H1 (cell line): ENCODE measurements around the gene DCDC2C. TPM values are rescaled to one million over a fixed set of nuclear protein-coding genes. Genes with fewer than 3 reads are reported as not detected.

Experiments used
- CTCF ChIA-PET: fragments of 300-600 bp; sonication (Branson Sonifier 250); formaldehyde crosslinking; loops from one replicate; lab custom pipeline; 2021; ENCODE audit not compliant: partially characterized antibody; lab: Charles Lee
- POLR2A ChIA-PET: fragments of 300-600 bp; sonication (Branson Sonifier 250); formaldehyde crosslinking; loops from one replicate; lab custom pipeline; 2021; ENCODE audit warnings: inconsistent platforms; ENCODE audit not compliant: partially characterized antibody; lab: Charles Lee
- DNase-seq, 2 experiments: peaks; one replicate each; pipeline versions ENCODE4 v3.0.0 to v3.0.0-alpha.2; 2010 to 2022; ENCODE audit warnings: low spot score in 2 of 2, low read depth in 1 of 2, mixed read lengths in 1 of 2
- FAIRE-seq: peaks from 2 replicates; lab custom pipeline; 2011; peaks lifted over from hg19 to GRCh38; lab: Jason Lieb, UNC
- H2AFZ ChIP-seq: 2 replicates; pipeline ENCODE4 v1.8.1; 2012; ENCODE audit warnings: low read length, inconsistent platforms
- H2AK5ac ChIP-seq: 2 replicates; pipeline ENCODE4 v1.6.1; 2013; ENCODE audit warnings: low read depth, low read length
- H2BK120ac ChIP-seq: replicated peaks from 2 replicates; pipeline ENCODE3; 2013; ENCODE audit warnings: low read depth, low read length, inconsistent platforms
- H2BK12ac ChIP-seq: 2 replicates; pipeline ENCODE4 v1.6.1; 2013; ENCODE audit warnings: low read depth, low read length
- H2BK15ac ChIP-seq: 2 replicates; pipeline ENCODE4 v1.6.1; 2013; ENCODE audit warnings: low read length
- H2BK20ac ChIP-seq: 2 replicates; pipeline ENCODE4 v1.6.1; 2013; ENCODE audit warnings: low read length
- H2BK5ac ChIP-seq: 2 replicates; pipeline ENCODE4 v1.6.1; 2013; ENCODE audit warnings: low read depth, low read length
- H3K14ac ChIP-seq: 2 replicates; pipeline ENCODE4 v1.6.1; 2013; ENCODE audit warnings: inconsistent platforms; ENCODE audit not compliant: insufficient read length
- H3K18ac ChIP-seq: 2 replicates; pipeline ENCODE4 v1.6.1; 2013; ENCODE audit warnings: low read length; ENCODE audit errors: extremely low read depth
- H3K23ac ChIP-seq: 2 replicates; pipeline ENCODE4 v1.6.1; 2013; ENCODE audit warnings: inconsistent platforms; ENCODE audit not compliant: insufficient read length
- H3K23me2 ChIP-seq: 2 replicates; pipeline ENCODE4 v1.6.1; 2013; ENCODE audit warnings: low read depth, low read length
- H3K27ac ChIP-seq: 2 replicates; pipeline ENCODE4 v1.6.1; 2011; ENCODE audit warnings: low read depth, low read length, inconsistent platforms
- H3K27me3 ChIP-seq, 4 experiments: replicated peaks in 1 of 4; 1 replicate in 1 of 4; 2 replicates in 3 of 4; pipeline versions ENCODE4 v1.6.1 to v1.8.1; 2011 to 2013; ENCODE audit warnings: low read length in 3 of 4, mild to moderate bottlenecking in 3 of 4, inconsistent platforms in 2 of 4, mixed read lengths in 2 of 4, moderate library complexity in 1 of 4; ENCODE audit not compliant: control insufficient read depth in 3 of 4, insufficient read depth in 3 of 4; ENCODE audit errors: extremely low read depth in 1 of 4
- H3K36me3 ChIP-seq, 4 experiments: 2 replicates each; pipeline versions ENCODE4 v1.6.1 to v1.8.1; 2011 to 2013; ENCODE audit warnings: mild to moderate bottlenecking in 4 of 4, low read length in 3 of 4, moderate library complexity in 2 of 4, control low read depth in 1 of 4, inconsistent platforms in 1 of 4; ENCODE audit not compliant: insufficient read depth in 4 of 4, control insufficient read depth in 2 of 4
- H3K4ac ChIP-seq: replicated peaks from 2 replicates; pipeline ENCODE3; 2013; ENCODE audit warnings: low read length, low read depth, mixed read lengths, inconsistent platforms; ENCODE audit not compliant: insufficient read length
- H3K4me1 ChIP-seq, 4 experiments: replicated peaks in 1 of 4; 1 replicate in 1 of 4; 2 replicates in 3 of 4; pipeline versions ENCODE4 v1.6.1 to v1.8.1; 2011 to 2013; ENCODE audit warnings: low read length in 3 of 4, inconsistent platforms in 2 of 4, mixed read lengths in 1 of 4; ENCODE audit not compliant: insufficient read depth in 4 of 4, control insufficient read depth in 3 of 4
- H3K4me2 ChIP-seq, 2 experiments: 2 replicates each; pipeline versions ENCODE4 v1.6.1 to v1.8.1; 2011 to 2013; ENCODE audit warnings: low read depth in 2 of 2, low read length in 2 of 2, control low read depth in 1 of 2, inconsistent platforms in 1 of 2, mild to moderate bottlenecking in 1 of 2; ENCODE audit not compliant: insufficient read depth in 1 of 2
- H3K4me3 ChIP-seq, 4 experiments: fragments of 200-600, 300-600 bp in 1 of 4; sonication (generic), shearing (Covaris generic), sonication (Bioruptor Twin) in 1 of 4; 2 replicates each; pipeline versions ENCODE4 v1.5.1 to v1.8.1; 2011 to 2016; ENCODE audit warnings: low read length in 4 of 4, low read depth in 3 of 4, control low read depth in 2 of 4, inconsistent platforms in 2 of 4, mild to moderate bottlenecking in 2 of 4, mixed read lengths in 1 of 4, moderate library complexity in 1 of 4; ENCODE audit not compliant: insufficient read depth in 2 of 4; ENCODE audit errors: extremely low read depth in 1 of 4
- H3K56ac ChIP-seq: replicated peaks from 2 replicates; pipeline ENCODE3; 2013; ENCODE audit warnings: low read depth, mild to moderate bottlenecking, mixed read lengths, low read length, inconsistent platforms; ENCODE audit not compliant: insufficient read length
- H3K79me1 ChIP-seq: 2 replicates; pipeline ENCODE4 v1.6.1; 2013; ENCODE audit warnings: low read depth, low read length, control low read depth
- H3K79me2 ChIP-seq, 2 experiments: 2 replicates each; pipeline versions ENCODE4 v1.6.1 to v1.8.1; 2012 to 2013; ENCODE audit warnings: low read length in 2 of 2, mild to moderate bottlenecking in 2 of 2, inconsistent platforms in 1 of 2; ENCODE audit not compliant: insufficient read depth in 2 of 2, control insufficient read depth in 1 of 2
- H3K9ac ChIP-seq, 4 experiments: replicated peaks in 1 of 4; 1 replicate in 1 of 4; 2 replicates in 3 of 4; pipeline versions ENCODE4 v1.6.1 to v1.8.1; 2011 to 2013; ENCODE audit warnings: low read depth in 3 of 4, low read length in 3 of 4, control low read depth in 2 of 4, mild to moderate bottlenecking in 2 of 4, moderate library complexity in 2 of 4, inconsistent platforms in 1 of 4; ENCODE audit errors: extremely low read depth in 1 of 4
- H3K9me3 ChIP-seq, 2 experiments: 2 replicates each; pipeline versions ENCODE4 v1.6.1 to v1.8.1; 2012 to 2013; ENCODE audit warnings: mild to moderate bottlenecking in 2 of 2, moderate library complexity in 2 of 2, control low read depth in 1 of 2, inconsistent platforms in 1 of 2, low read depth in 1 of 2, low read length in 1 of 2, mixed read lengths in 1 of 2; ENCODE audit not compliant: insufficient read depth in 2 of 2
- H4K20me1 ChIP-seq, 2 experiments: replicated peaks in 1 of 2; 2 replicates each; pipeline versions ENCODE3 to v1.8.1; 2011 to 2013; ENCODE audit warnings: inconsistent platforms in 2 of 2, low read length in 2 of 2, mild to moderate bottlenecking in 1 of 2; ENCODE audit not compliant: insufficient read depth in 2 of 2, control insufficient read depth in 1 of 2
- H4K5ac ChIP-seq: 2 replicates; pipeline ENCODE4 v1.6.1; 2013; ENCODE audit warnings: low read length, low read depth, mixed read lengths, inconsistent platforms; ENCODE audit not compliant: insufficient read length
- H4K8ac ChIP-seq: 2 replicates; pipeline ENCODE4 v1.8.0; 2013; ENCODE audit warnings: mild to moderate bottlenecking, moderate library complexity, low read length, inconsistent platforms; ENCODE audit not compliant: insufficient read depth; ENCODE audit errors: extremely low read depth
- H4K91ac ChIP-seq: replicated peaks from 2 replicates; pipeline ENCODE3; 2013; ENCODE audit warnings: low read length, mixed read lengths, inconsistent platforms; ENCODE audit not compliant: insufficient read length
- ASH2L ChIP-seq: fragments of 200-600, 300-600 bp; sonication (generic); IDR thresholded peaks from one replicate; pipeline ENCODE4 v1.7.1; 2017; ENCODE audit warnings: low read length
- KDM1A ChIP-seq: fragments of 200-600, 300-600 bp; sonication (generic); IDR thresholded peaks from 2 replicates; pipeline ENCODE4 v1.7.1; 2016; ENCODE audit warnings: mild to moderate bottlenecking, low read length, borderline replicate concordance
- SP2 ChIP-seq: IDR thresholded peaks from 2 replicates; pipeline ENCODE4 v1.6.1; 2012; ENCODE audit warnings: mild to moderate bottlenecking, low read length, inconsistent platforms
- WGBS, 2 experiments: shearing (Covaris generic) in 1 of 2; methylation state at CpG; one replicate each; pipeline versions ENCODE4 v1.1.6 to v1.1.7; 2013 to 2015; ENCODE audit warnings: low lambda C conversion rate in 2 of 2, mixed read lengths in 2 of 2, inconsistent platforms in 1 of 2, low coverage in 1 of 2, missing lambda C conversion rate in 1 of 2; ENCODE audit not compliant: insufficient replicate concordance in 2 of 2, insufficient coverage in 1 of 2, insufficient read length in 1 of 2; ENCODE audit errors: extremely low coverage in 1 of 2, missing lambda C conversion rate in 1 of 2; 5-methylcytosine and 5-hydroxymethylcytosine counted together
- long read RNA-seq, 2 experiments: library from RNA in 1 of 2; library from capped mRNA in 1 of 2; stranded (forward); transcript quantifications; one replicate each; pipeline ENCODE4 v2.0.0, GENCODE V29; 2021; ENCODE audit warnings: inconsistent platforms in 1 of 2
- polyA minus RNA-seq, 3 experiments: library from RNA; depleted of rRNA, polyadenylated mRNA; stranded (reverse); fragments of >200 nt; gene quantifications; 1 replicate in 2 of 3; 2 replicates in 1 of 3; pipeline ENCODE4 v1.2.3, GENCODE V29; 2011
- polyA plus RNA-seq, 7 experiments: library from polyadenylated mRNA; depleted of rRNA in 3 of 7; stranded (reverse) in 5 of 7; unstranded in 2 of 7; fragments of >200 nt in 5 of 7; fragments of 200-250 nt in 2 of 7; gene quantifications; 1 replicate in 5 of 7; 2 replicates in 1 of 7; 4 replicates in 1 of 7; pipeline versions ENCODE4 v1.2.1 to v1.2.3, GENCODE V29; 2011 to 2013; ENCODE audit warnings: missing spikeins in 2 of 7, mixed read lengths in 2 of 7
- total RNA-seq: library from RNA; stranded (reverse); fragmentation: NEBNext Ultra II Directional; extraction: Animal tissue kit (Norgen Biotek cat#: 25700); gene quantifications from 2 replicates; pipeline ENCODE4 v1.2.1, GENCODE V29; 2021
- TF ChIP-seq, protein P1 (sequence below): IDR thresholded peaks from 2 replicates; pipeline ENCODE4 v1.6.1; 2012; ENCODE audit warnings: inconsistent platforms

Gene DCDC2C, protein sequence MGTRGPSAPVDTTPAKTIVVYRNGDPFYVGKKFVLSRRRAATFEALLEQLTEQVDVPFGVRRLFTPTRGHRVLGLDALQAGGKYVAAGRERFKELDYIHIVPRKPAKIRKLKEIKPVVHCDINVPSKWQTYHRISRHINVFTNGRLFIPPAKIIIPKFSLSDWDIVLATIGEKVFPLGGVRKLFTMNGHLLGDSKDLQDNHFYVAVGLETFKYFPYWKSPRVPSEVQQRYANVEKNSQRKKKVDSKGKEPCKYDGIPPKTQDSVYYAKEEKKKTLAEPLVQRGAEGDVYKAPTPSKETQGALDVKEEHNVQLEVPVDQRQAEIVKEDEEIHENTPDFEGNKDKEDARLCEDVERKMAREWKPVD
- not detected in 2 replicates for total RNA-seq
- 0.50 and 0.91 TPM in 2 replicates for polyA plus RNA-seq (2011; rRNA removed)
- 0.52 TPM for polyA plus RNA-seq (2011; cell fraction: cytosol; rRNA removed)
- polyA plus RNA-seq (2011; cell fraction: nucleus; rRNA removed), result 2.6 TPM
- 0.40 to 0.93 TPM (median 0.68 TPM) in 4 replicates for polyA plus RNA-seq (2012, experiment 1 of 2)
- not detected for polyA plus RNA-seq (2012, experiment 2 of 2)
- 0.04 TPM for polyA plus RNA-seq (2013, experiment 1 of 2)
- 0.09 TPM for polyA plus RNA-seq (2013, experiment 2 of 2)
- polyA minus RNA-seq (2011; rRNA and poly(A)+ RNA removed), result not detected in 2 replicates
- polyA minus RNA-seq (2011; cell fraction: cytosol; rRNA and poly(A)+ RNA removed), result not detected
- polyA minus RNA-seq (2011; cell fraction: nucleus; rRNA and poly(A)+ RNA removed), result 3.4 TPM
- long read RNA-seq, experiment 1, result 0 reads
- long read RNA-seq, experiment 2, result 0 reads

DNA sequence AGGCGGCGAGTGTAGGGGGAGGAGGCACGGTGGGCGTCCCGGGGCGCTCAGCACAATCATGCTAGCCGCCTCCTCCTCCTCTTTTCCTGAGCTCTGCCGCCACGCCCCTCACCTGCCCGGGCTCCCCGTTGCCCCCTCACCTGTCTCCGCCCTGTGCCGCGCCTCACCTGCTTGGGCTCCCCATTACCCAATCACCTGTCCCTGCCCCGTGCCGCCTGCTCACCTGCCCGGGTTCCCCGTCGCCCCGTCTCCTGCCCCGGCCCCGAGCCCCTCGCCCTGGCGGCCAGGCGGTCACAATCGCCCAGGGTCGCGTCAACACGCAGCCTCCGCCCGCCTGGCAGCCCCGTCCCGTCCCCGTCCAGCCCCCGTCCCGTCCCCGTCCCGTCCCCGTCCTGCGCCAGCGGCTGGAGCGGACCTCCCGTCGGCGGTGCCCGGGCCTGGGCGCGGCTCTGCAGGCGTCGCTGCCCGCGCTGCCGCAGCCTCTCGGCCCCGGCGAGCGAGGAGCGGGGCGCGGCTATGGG lies at the start of gene DCDC2C:
DCDC2C (plus strand) TSS at position 340 of the 521 bp plus-strand sequence; CDS start at position 517, 177 bp downstream.
- Histone ChIP-seq H3K79me2 (no peaks in the 10 kb centered on the region), H4K8ac (peak within 1 kb of the TSS; percentile 74), H2BK15ac (no peak within 1 kb of the TSS), H2BK20ac (no peak within 1 kb of the TSS), H2AK5ac (no peak within 1 kb of the TSS), H3K4me3 (peak within 1 kb of the TSS; percentile 18 to 62 (median 34); a peak in 7 of 8 replicates), H4K91ac (no peak within 1 kb of the TSS), H2BK5ac (no peak within 1 kb of the TSS), H3K23me2 (peaks cover 4% of the 10 kb centered on the region; the same call in 1 of the 2 replicates), H3K56ac (no peak within 1 kb of the TSS), H3K27me3 (peaks cover 5 to 17% (median 9%) of the 10 kb centered on the region in 4 experiments; a peak in 6 of 7 replicates), H3K36me3 (no peaks in the 10 kb centered on the region), H4K20me1 (no peaks in the 10 kb centered on the region), H3K27ac (no peak within 1 kb of the TSS), H3K9ac (peak within 1 kb of the TSS in 1 of 4 experiments; percentile 54; a peak in 2 of 7 replicates), H3K4ac (no peak within 1 kb of the TSS), H2BK120ac (no peak within 1 kb of the TSS), H2AFZ (peak within 1 kb of the TSS; percentile 95; the same call in 1 of the 2 replicates), H3K23ac (no peak within 1 kb of the TSS), H3K9me3 (peaks cover 0 to 8% of the 10 kb centered on the region in 2 experiments; a peak in 1 of 4 replicates), H3K14ac (no peak within 1 kb of the TSS), H3K4me2 (peak within 1 kb of the TSS; percentile 48 to 64), H3K79me1 (no peaks in the 10 kb centered on the region), H3K4me1 (peaks cover 0 to 3% (median 1%) of the 10 kb centered on the region in 4 experiments; a peak in 4 of 7 replicates), H3K18ac (no peak within 1 kb of the TSS), H2BK12ac (no peak within 1 kb of the TSS), H4K5ac (no peak within 1 kb of the TSS)
- DNase-seq (no peak), FAIRE-seq (no peak)
- WGBS, 2 experiments, result 3% methylated on average over 21 of the region's 60 CpGs; no CpG with 5 or more reads in 1 of the 2 experiments
- POLR2A ChIA-PET, result no interaction called here
- TF ChIP-seq SP2 (no peak), ASH2L (peak; percentile 55), KDM1A (0 out of 2 replicates have a peak, but pooled peaks have one; percentile 11)
- TF ChIP-seq, protein P1, sequence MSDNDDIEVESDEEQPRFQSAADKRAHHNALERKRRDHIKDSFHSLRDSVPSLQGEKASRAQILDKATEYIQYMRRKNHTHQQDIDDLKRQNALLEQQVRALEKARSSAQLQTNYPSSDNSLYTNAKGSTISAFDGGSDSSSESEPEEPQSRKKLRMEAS, result peak; percentile 84
- CTCF ChIA-PET, result interaction anchor here (3.4 kb wide), 1 partner anchor 10 kb away, joined by 24 read pairs; no protein-coding TSS in a partner anchor
